Transverse colon (tissue), 3 donors: Measurements from ENCODE around the gene DEFB123.

Experiments
- EP300 ChIP-seq: sonication (generic); formaldehyde crosslinking; IDR thresholded peaks from one replicate; pipeline ENCODE4 v1.6.1; 2017; ENCODE audit warnings: antibody characterized with exemption, low read depth
- POLR2AphosphoS5 ChIP-seq, 3 donors: sonication (generic); formaldehyde crosslinking; IDR thresholded peaks; one replicate each; pipeline ENCODE4 v1.6.1; 2016; ENCODE audit warnings: antibody characterized with exemption in 3 of 3

DNA sequence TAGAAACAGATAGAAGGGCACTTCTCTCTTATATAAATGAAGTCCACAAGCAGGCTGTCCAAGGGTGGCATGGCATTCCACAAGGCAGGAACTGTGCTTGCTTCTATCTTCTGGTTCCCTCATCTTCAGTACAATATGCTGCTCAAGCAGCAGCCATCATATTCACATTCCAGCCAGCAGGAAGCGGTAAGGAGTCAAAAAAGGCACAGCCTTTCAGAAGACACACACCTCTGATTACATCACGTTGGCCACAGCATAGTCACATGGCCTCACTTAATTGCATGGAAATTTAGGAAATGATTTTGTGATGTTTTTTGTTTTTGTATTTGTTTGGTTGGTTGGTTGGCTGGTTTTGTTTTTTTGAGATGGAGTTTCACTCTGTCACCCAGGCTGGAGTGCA is 53.7 kb downstream of the DEFB123 start:
- TF ChIP-seq EP300, result no peak
- no peak for TF ChIP-seq POLR2AphosphoS5 (IDR thresholded peaks at IDR 0.05)
